Endothelial cell of umbilical vein (primary cell): ENCODE results near the gene TMEM234. TPM values are rescaled to one million over a fixed set of nuclear protein-coding genes. Genes with fewer than 3 reads are reported as not detected.

ENCODE experiments used
- BruUV-seq: library from RNA; stranded (reverse); fragments of 400-500 nt; replicated peaks from 2 replicates; lab custom pipeline; 2021; lab: Mats Ljungman, UMichigan
- CTCF ChIA-PET: fragments of 300-600, 350-600 bp; sonication (Branson Sonifier 250); formaldehyde crosslinking; loops from one replicate; lab custom pipeline; 2021; ENCODE audit warnings: antibody characterized with exemption, inconsistent platforms; lab: Charles Lee
- POLR2A ChIA-PET: fragments of 300-600, 350-600 bp; sonication (Branson Sonifier 250); formaldehyde crosslinking; loops from one replicate; lab custom pipeline; 2021; ENCODE audit warnings: antibody characterized with exemption, inconsistent platforms; lab: Charles Lee
- DNase-seq: peaks from one replicate; pipeline ENCODE4 v3.0.0-alpha.2; 2011; ENCODE audit warnings: low read depth, low spot score
- FAIRE-seq: peaks from 2 replicates; lab custom pipeline; 2011; peaks lifted over from hg19 to GRCh38; lab: Jason Lieb, UNC
- H2AFZ ChIP-seq: 2 replicates; pipeline ENCODE4 v1.6.0; 2012; ENCODE audit warnings: low read depth, low read length, control low read depth, inconsistent platforms
- H3K27ac ChIP-seq: 2 replicates; pipeline ENCODE4 v1.5.1; 2011; ENCODE audit warnings: low read depth, mild to moderate bottlenecking, control low read depth, low read length, moderate library complexity; ENCODE audit not compliant: insufficient read depth
- H3K27me3 ChIP-seq, 2 experiments: 2 replicates each; pipeline versions ENCODE4 v1.6.0 to v1.6.1; 2011; ENCODE audit warnings: low read length in 2 of 2, mixed read lengths in 1 of 2; ENCODE audit not compliant: control insufficient read depth in 2 of 2, insufficient read depth in 2 of 2
- H3K36me3 ChIP-seq, 2 experiments: 2 replicates in 1 of 2; 3 replicates in 1 of 2; pipeline ENCODE4 v1.5.1; 2011; ENCODE audit warnings: low read length in 2 of 2, mild to moderate bottlenecking in 1 of 2, moderate library complexity in 1 of 2; ENCODE audit not compliant: control insufficient read depth in 2 of 2, insufficient read depth in 2 of 2; ENCODE audit errors: extremely low read depth in 1 of 2
- H3K4me1 ChIP-seq: 3 replicates; pipeline ENCODE4 v1.5.1; 2011; ENCODE audit warnings: mild to moderate bottlenecking, low read length; ENCODE audit not compliant: control insufficient read depth, insufficient read depth; ENCODE audit errors: extremely low read depth
- H3K4me2 ChIP-seq: 2 replicates; pipeline ENCODE4 v1.6.1; 2011; ENCODE audit warnings: low read length, control low read depth, mixed read lengths; ENCODE audit not compliant: insufficient read depth
- H3K4me3 ChIP-seq, 3 experiments: fragments of 200-600 bp in 1 of 3; sonication (generic), shearing (Covaris generic) in 1 of 3; replicated peaks in 1 of 3; 2 replicates each; pipeline ENCODE4 v1.5.1; 2011 to 2016; ENCODE audit warnings: control low read depth in 3 of 3, low read length in 3 of 3, mild to moderate bottlenecking in 2 of 3, inconsistent platforms in 1 of 3, low read depth in 1 of 3, moderate library complexity in 1 of 3; ENCODE audit not compliant: insufficient read depth in 1 of 3
- H3K79me2 ChIP-seq: 2 replicates; pipeline ENCODE4 v1.6.0; 2012; ENCODE audit warnings: low read length, inconsistent platforms; ENCODE audit not compliant: control insufficient read depth, insufficient read depth
- H3K9ac ChIP-seq: replicated peaks from 2 replicates; pipeline ENCODE3; 2011; ENCODE audit warnings: low read length, control low read depth; ENCODE audit not compliant: insufficient read depth; ENCODE audit errors: extremely low read depth
- H3K9me1 ChIP-seq: replicated peaks from 3 replicates; pipeline ENCODE4 v1.6.0; 2011; ENCODE audit warnings: mild to moderate bottlenecking, low read length; ENCODE audit not compliant: control insufficient read depth, insufficient read depth; ENCODE audit errors: extremely low read depth
- H3K9me3 ChIP-seq: replicated peaks from 2 replicates; pipeline ENCODE4 v1.5.1; 2012; ENCODE audit warnings: low read length, inconsistent platforms; ENCODE audit not compliant: control insufficient read depth, insufficient read depth
- H4K20me1 ChIP-seq: replicated peaks from 2 replicates; pipeline ENCODE3; 2011; ENCODE audit warnings: mild to moderate bottlenecking, low read length; ENCODE audit not compliant: control insufficient read depth, insufficient read depth; ENCODE audit errors: extremely low read depth
- EZH2 ChIP-seq: IDR thresholded peaks from 2 replicates; pipeline ENCODE4 v1.6.1; 2012; ENCODE audit warnings: borderline replicate concordance, low read depth, mild to moderate bottlenecking, moderate library complexity, low read length, inconsistent platforms; ENCODE audit not compliant: severe bottlenecking
- FOS ChIP-seq: IDR thresholded peaks from 2 replicates; pipeline ENCODE4 v1.6.1; 2011; ENCODE audit warnings: mild to moderate bottlenecking, low read length, moderate library complexity, borderline replicate concordance; ENCODE audit not compliant: insufficient read depth
- GATA2 ChIP-seq: IDR thresholded peaks from 2 replicates; pipeline ENCODE4 v1.7.0; 2011; ENCODE audit warnings: low read depth, mild to moderate bottlenecking, moderate library complexity, mixed read lengths, low read length; ENCODE audit not compliant: insufficient read length, insufficient read depth
- JUN ChIP-seq: IDR thresholded peaks from 2 replicates; pipeline ENCODE4 v1.6.1; 2011; ENCODE audit warnings: borderline replicate concordance, low read depth; ENCODE audit not compliant: insufficient read length, insufficient read depth
- MYC ChIP-seq: IDR thresholded peaks from one replicate; pipeline ENCODE4 v1.6.1; 2011; ENCODE audit warnings: mild to moderate bottlenecking, low read depth, low read length
- POLR2A ChIP-seq: IDR thresholded peaks from 2 replicates; pipeline ENCODE4 v1.6.1; 2012; ENCODE audit warnings: low read depth, mild to moderate bottlenecking, control low read depth, low read length
- POLR2AphosphoS5 ChIP-seq: IDR thresholded peaks from 2 replicates; pipeline ENCODE4 v1.6.1; 2012; ENCODE audit warnings: low read depth, mild to moderate bottlenecking, control low read depth, low read length, moderate library complexity; ENCODE audit not compliant: insufficient read depth
- dilution Hi-C: fragments of 300-500 bp; cut with MboI; formaldehyde crosslinking; loops from one replicate; pipeline ENCODE4 v1.15.0; 2019; ENCODE audit warnings: low sequenced_read_pairs; ENCODE audit not compliant: extremely low pct_ligation_motif_present
- intact Hi-C: fragments of 100-400 bp; cut with micrococcal nuclease; formaldehyde crosslinking; loops from one replicate; pipeline ENCODE4 v1.10.0; 2022
- polyA plus RNA-seq, 4 experiments: library from polyadenylated mRNA; depleted of rRNA in 3 of 4; stranded (reverse) in 3 of 4; unstranded in 1 of 4; fragments of >200 nt; gene quantifications; 2 replicates each; pipeline versions ENCODE4 v1.2.1 to v1.2.3, GENCODE V29; 2011 to 2012; ENCODE audit warnings: missing spikeins in 1 of 4
- total RNA-seq: library from RNA; stranded (reverse); gene quantifications from 2 replicates; pipeline ENCODE4 v1.2.3, GENCODE V29; 2021
- TF ChIP-seq, protein P1 (sequence below), 2 donors: IDR thresholded peaks; 1 replicate in 1 of 2; 2 replicates in 1 of 2; pipeline ENCODE4 v1.5.1; 2011; ENCODE audit warnings: low read length in 2 of 2, mild to moderate bottlenecking in 2 of 2, moderate library complexity in 2 of 2, control low read depth in 1 of 2, inconsistent platforms in 1 of 2, low read depth in 1 of 2; ENCODE audit not compliant: insufficient read depth in 1 of 2; ENCODE audit errors: extremely low read depth in 1 of 2
- TF ChIP-seq, protein P2 (sequence below): IDR thresholded peaks from 2 replicates; pipeline ENCODE4 v1.6.1; 2011; ENCODE audit not compliant: insufficient read depth, insufficient read length

The TMEM234 gene
- total and polyA plus RNA-seq, 2 donors (not counting 3 experiments of a cell fraction or from before 2014, with no cell fraction given): 20.7 to 21.3 TPM

DNA sequence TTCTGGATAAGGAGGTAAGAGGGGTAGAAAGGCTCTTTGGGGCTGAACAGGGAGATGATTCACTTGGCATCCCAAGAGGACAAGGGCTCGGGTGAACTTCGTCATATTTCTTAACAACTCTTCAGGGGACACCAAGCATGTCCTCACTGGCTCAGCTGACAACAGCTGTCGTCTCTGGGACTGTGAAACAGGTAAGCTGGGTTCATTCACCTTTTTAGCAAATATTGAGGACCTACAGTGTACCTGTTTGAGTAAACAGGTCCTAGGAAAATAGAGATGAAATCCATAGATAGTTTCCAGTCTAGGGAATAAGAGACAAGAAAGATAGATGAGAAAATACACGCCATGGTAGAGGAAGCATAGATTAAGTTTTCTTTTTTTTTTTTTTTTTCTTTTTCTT, 2.1 kb upstream of the TMEM234 start:
- no peaks in the 10 kb centered on the region for H3K9me3 ChIP-seq
- H3K9me1 ChIP-seq: no peaks in the 10 kb centered on the region
- H3K4me2 ChIP-seq: no peak overlapping the region
- peaks cover 14 to 22% of the 10 kb centered on the region in 2 experiments for H3K36me3 ChIP-seq
- no peak for TF ChIP-seq POLR2A
- TF ChIP-seq, protein P1, sequence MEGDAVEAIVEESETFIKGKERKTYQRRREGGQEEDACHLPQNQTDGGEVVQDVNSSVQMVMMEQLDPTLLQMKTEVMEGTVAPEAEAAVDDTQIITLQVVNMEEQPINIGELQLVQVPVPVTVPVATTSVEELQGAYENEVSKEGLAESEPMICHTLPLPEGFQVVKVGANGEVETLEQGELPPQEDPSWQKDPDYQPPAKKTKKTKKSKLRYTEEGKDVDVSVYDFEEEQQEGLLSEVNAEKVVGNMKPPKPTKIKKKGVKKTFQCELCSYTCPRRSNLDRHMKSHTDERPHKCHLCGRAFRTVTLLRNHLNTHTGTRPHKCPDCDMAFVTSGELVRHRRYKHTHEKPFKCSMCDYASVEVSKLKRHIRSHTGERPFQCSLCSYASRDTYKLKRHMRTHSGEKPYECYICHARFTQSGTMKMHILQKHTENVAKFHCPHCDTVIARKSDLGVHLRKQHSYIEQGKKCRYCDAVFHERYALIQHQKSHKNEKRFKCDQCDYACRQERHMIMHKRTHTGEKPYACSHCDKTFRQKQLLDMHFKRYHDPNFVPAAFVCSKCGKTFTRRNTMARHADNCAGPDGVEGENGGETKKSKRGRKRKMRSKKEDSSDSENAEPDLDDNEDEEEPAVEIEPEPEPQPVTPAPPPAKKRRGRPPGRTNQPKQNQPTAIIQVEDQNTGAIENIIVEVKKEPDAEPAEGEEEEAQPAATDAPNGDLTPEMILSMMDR (IDR thresholded peaks at IDR 0.05; ENCODE audit: extremely low read depth in 1 of 2, insufficient read depth in 1 of 2, low read depth in 1 of 2, low read length in 2 of 2): no peak
- TF ChIP-seq MYC: no peak
- no peak for TF ChIP-seq JUN
- TF ChIP-seq GATA2: no peak
- TF ChIP-seq EZH2: no peak
- TF ChIP-seq, protein P2, sequence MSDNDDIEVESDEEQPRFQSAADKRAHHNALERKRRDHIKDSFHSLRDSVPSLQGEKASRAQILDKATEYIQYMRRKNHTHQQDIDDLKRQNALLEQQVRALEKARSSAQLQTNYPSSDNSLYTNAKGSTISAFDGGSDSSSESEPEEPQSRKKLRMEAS: no peak
- no peak for TF ChIP-seq POLR2AphosphoS5
- no peak for TF ChIP-seq FOS
- FAIRE-seq (no peak), DNase-seq (no peak)
- ChIA-PET CTCF (interaction anchor here (1.0 to 2.4 kb wide), 7 partner anchors 9 to 98 kb away, joined by 3 to 33 read pairs (median 7); no protein-coding TSS in a partner anchor), POLR2A (interaction anchor here (0.7 to 2.4 kb wide), 3 partner anchors 72 to 111 kb away, joined by 3 to 8 read pairs (median 4); partner anchors contain the start of gene MARCKSL1)
- no TSS peak for BruUV-seq
- no peaks in the 10 kb centered on the region for H4K20me1 ChIP-seq
- no peaks in the 10 kb centered on the region for H3K27me3 ChIP-seq
- no peak overlapping the region for H3K4me3 ChIP-seq
- no peak overlapping the region for H3K27ac ChIP-seq
- H3K79me2 ChIP-seq: peaks cover 24% of the 10 kb centered on the region
- H3K9ac ChIP-seq: no peak overlapping the region
- intact Hi-C loops (loop anchor here (5.0 kb wide), 1 partner anchor 113 kb away; the partner anchor contains the start of gene MARCKSL1), dilution Hi-C loops (no loop called here)
- H3K4me1 ChIP-seq: peaks cover 26% of the 10 kb centered on the region
- no peak overlapping the region for H2AFZ ChIP-seq
